BJ (cell line): ENCODE data around the gene PSPN. TPM values are rescaled to one million over a fixed set of nuclear protein-coding genes. Genes with fewer than 3 reads are reported as not detected.

ENCODE experiments used
- CTCF ChIA-PET: fragments of 350-600 bp; formaldehyde crosslinking; extraction: SDS; loops from one replicate; lab custom pipeline; 2021; ENCODE audit warnings: antibody characterized with exemption, inconsistent platforms; lab: Yijun Ruan, JAX
- POLR2A ChIA-PET: fragments of 300-600 bp; sonication (Branson Sonifier 250); formaldehyde crosslinking; extraction: SDS; loops from one replicate; lab custom pipeline; 2021; ENCODE audit warnings: antibody characterized with exemption; lab: Charles Lee
- DNase-seq: peaks from one replicate; pipeline ENCODE4 v3.0.0-alpha.2; 2011; ENCODE audit warnings: low read depth
- H3K27me3 ChIP-seq: 2 replicates; pipeline ENCODE4 v1.6.0; 2011; ENCODE audit warnings: low read length; ENCODE audit not compliant: control insufficient read depth, insufficient read depth
- H3K36me3 ChIP-seq: 2 replicates; pipeline ENCODE4 v1.5.1; 2011; ENCODE audit warnings: low read length; ENCODE audit not compliant: control insufficient read depth, insufficient read depth
- H3K4me3 ChIP-seq: 2 replicates; pipeline ENCODE4 v1.5.1; 2011; ENCODE audit warnings: low read depth, mild to moderate bottlenecking, control low read depth, low read length
- polyA plus RNA-seq: library from polyadenylated mRNA; depleted of rRNA; stranded (reverse); fragments of >200 nt; gene quantifications from 2 replicates; pipeline ENCODE4 v1.2.3, GENCODE V29; 2011
- TF ChIP-seq, protein P1 (sequence below): IDR thresholded peaks from 2 replicates; pipeline ENCODE4 v1.5.1; 2011; ENCODE audit warnings: low read depth, mild to moderate bottlenecking, control low read depth, inconsistent platforms, low read length, moderate library complexity; ENCODE audit not compliant: insufficient read depth

Gene PSPN
- polyA plus RNA-seq, 1 experiment, result 0.32 TPM

DNA sequence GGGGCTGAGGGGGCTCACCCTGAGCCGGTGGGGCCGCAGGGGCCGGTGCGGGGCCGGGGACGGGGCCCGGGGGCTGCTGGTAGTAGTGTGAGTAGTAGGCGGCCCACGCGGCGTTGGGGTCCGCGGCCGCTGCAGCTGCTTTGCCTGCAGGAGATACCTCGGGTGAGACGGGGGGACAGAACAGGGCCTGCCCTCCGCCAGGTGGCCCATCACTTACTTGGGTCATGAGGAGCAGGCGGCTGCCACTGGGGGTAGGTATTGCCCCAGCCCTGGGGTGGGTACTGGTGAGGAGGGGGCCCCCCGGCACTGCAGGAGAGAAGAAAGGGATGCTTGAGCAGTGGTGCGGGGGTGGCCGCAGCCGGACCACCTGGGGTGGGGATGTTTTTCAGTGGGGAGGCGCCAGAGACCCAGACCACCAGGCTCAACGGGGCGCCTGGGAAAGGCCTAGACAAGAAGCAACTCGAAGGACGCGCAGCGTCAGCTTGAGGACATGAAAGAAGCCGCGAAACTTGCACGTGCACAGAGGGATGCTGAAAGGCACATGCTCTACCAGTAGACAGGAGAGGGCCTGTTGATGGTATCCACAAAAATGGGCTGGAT lies 40.0 kb upstream of the PSPN start:
- H3K36me3 ChIP-seq, result peaks cover 55% of the 10 kb centered on the region
- ChIA-PET POLR2A (no interaction called here), CTCF (no interaction called here)
- H3K4me3 ChIP-seq, result no peak overlapping the region
- no peak for DNase-seq
- no peaks in the 10 kb centered on the region for H3K27me3 ChIP-seq
- TF ChIP-seq, protein P1, sequence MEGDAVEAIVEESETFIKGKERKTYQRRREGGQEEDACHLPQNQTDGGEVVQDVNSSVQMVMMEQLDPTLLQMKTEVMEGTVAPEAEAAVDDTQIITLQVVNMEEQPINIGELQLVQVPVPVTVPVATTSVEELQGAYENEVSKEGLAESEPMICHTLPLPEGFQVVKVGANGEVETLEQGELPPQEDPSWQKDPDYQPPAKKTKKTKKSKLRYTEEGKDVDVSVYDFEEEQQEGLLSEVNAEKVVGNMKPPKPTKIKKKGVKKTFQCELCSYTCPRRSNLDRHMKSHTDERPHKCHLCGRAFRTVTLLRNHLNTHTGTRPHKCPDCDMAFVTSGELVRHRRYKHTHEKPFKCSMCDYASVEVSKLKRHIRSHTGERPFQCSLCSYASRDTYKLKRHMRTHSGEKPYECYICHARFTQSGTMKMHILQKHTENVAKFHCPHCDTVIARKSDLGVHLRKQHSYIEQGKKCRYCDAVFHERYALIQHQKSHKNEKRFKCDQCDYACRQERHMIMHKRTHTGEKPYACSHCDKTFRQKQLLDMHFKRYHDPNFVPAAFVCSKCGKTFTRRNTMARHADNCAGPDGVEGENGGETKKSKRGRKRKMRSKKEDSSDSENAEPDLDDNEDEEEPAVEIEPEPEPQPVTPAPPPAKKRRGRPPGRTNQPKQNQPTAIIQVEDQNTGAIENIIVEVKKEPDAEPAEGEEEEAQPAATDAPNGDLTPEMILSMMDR, result no peak

DNA sequence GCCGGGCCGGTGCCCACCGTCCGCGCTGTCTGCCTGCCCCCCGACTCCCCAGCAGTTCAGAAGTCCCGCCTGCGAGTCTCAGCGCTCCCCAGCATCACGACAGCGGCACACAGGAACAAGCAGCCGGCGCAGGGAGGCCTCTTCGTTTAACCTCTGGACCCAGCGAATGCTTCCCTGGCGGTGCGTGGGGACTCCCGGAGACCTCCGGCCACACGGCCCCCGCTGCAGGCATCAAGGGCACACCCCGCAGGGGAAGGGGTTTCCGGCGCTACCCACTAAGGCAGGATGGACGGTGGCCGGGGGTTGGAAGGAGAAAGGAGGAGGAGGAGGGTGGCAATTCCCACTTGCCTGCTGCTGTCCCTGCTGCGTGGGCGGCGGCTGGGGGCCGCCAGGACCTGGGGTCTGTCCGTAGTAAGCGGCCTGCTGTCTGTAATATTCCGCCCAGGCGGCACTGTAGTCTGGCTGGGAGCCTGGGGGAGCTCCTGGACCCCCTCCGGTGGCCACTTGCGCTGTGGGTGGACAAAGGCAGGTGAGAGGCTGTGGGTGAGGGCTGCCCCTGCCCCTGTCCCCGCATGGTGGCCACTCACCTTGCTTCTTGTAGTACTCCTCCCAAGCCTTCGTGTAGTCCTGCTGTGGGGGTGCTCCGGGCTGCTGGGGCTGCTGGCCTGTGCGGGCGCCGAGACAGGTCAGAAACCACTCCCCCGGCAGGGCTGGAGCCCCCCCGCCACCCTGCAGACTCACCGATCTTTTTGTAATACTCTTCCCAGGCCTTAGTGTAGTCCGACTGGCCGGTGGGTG lies 39.3 kb upstream of the PSPN start:
- CTCF ChIA-PET, result no interaction called here
- TF ChIP-seq, protein P1, result no peak
- Histone ChIP-seq H3K27me3 (no peaks in the 10 kb centered on the region), H3K36me3 (peaks cover 49% of the 10 kb centered on the region), H3K4me3 (no peak overlapping the region)
- POLR2A ChIA-PET, result no interaction called here
- DNase-seq, result no peak

DNA sequence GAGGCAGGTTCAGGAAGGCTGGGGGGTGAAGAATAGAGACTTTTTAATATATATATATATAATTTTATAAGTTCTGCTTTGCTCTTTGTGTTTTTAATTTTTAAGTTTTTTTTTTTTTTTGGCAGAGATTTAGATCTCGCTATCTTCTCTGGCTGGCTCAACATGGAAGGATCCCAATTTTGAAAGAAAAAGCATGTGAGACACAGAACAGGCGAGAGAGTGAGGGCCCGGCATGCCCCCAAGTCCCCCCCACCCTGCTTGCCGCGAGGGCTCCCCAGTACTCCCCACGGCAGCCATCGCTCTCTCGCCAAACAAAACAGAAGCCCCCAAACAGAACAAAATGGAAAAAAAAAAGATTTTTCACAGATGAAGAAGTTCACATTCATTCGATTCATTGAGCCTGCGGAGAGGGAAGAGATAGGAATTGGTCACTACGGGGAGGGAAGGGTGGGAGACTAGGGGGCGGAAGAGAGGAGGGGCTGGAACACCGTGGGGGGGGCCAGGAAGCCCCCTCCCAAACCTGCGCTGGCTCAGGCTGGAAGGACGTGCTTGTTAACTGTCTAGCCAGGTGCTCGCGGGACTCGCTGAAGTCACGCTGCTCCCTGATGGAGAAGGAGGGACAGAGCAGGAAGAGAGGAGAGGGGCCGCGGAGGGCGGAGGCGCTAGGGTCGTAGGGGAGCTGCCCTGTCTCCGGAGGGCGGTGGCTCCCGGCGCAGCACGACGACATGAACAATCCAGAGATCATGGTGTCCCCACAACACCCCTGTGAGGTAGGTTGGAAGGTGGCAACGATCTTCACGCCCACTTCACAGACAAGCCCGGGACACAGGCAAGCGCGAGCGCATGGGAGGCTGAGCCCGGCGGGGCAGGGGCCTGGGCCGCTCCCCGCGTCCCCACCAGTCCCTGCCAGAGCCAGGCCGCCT lies 38.2 kb upstream of the PSPN start:
- H3K4me3 ChIP-seq, result no peak overlapping the region
- peaks cover 40% of the 10 kb centered on the region for H3K36me3 ChIP-seq
- ChIA-PET CTCF (no interaction called here), POLR2A (no interaction called here)
- TF ChIP-seq, protein P1, result no peak
- no peaks in the 10 kb centered on the region for H3K27me3 ChIP-seq
- DNase-seq, result no peak

DNA sequence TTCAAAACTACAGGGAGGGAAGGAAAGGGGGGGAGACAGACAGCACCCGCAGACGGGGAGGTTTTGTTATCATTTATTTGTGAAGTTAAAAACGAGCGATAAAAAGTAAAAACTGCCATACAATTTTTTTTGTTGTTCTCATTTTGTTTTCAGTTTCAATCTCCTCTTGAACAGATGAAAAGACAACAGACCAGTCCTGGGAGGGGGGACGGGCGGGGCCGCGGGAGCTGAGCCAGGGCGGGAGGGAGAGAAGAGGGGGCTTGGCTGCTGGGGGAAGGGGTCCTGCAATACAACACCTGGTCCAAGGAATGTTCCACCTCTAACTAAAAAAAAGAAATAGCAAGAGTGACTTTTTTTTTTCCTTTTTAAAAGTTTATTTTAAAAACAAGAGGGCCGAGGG lies 37.6 kb upstream of the PSPN start:
- no peak for DNase-seq
- peaks cover 39% of the 10 kb centered on the region for H3K36me3 ChIP-seq
- TF ChIP-seq, protein P1, result no peak
- ChIA-PET CTCF (no interaction called here), POLR2A (no interaction called here)
- H3K27me3 ChIP-seq, result no peaks in the 10 kb centered on the region
- no peak overlapping the region for H3K4me3 ChIP-seq
